Diencephalon (tissue), 1 donor: ENCODE results near the gene PAK1. TPM values are rescaled to one million over a fixed set of nuclear protein-coding genes. Genes with fewer than 3 reads are reported as not detected.

Experiments used
- total RNA-seq: library from RNA; depleted of rRNA; stranded (reverse); fragments of >200 nt; gene quantifications from one replicate; pipeline ENCODE4 v1.2.3, GENCODE V29; 2014

PAK1 gene
- 98.0 TPM for total RNA-seq

DNA sequence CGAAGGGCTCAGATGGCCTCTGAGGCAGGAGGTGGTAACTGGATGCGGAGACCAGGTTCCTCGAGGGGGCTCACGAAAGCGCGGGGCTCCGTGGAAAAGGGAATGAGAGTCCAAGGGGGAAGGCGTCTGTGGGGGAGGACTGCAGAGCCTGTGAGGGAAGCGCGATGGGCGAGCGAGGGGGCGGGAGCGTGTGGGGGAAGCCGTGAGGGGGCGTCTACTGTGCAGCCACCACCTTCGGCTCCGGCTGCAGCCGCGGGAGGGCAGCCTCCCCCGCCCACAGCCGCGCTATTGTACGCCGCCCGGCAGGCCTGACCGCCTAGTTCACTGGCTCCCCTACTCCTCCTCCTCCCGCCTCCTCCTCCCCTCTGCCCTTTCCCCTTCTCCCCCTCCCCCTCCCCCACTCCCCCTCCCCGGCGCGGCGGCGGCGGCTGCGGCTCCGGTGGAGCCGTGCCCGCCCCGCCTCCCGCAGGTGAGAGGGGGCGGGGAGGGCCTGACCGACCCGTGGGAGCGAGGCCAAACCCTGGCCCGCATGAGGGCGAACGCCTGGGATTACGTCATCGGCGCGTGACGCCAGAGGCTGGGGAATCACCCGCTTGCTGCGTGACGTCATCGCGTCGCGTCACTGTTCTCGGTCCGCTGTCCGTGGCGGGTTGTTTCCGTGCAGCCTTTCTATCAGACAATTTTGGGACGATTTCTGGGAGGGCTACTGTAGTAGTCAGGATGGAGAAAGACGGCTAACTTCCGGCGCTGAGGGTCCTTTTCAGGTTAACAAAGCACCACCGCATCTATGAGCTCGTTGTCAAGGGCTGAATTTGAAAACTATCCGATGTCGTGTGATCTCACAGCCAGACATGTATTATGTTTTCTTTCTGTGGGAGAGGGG is at the start of gene PAK1:
Gene PAK1, minus strand, starts transcription at position 294 of the 883 bp plus-strand sequence. CDS start 81,574 bp downstream, outside the sequence.

GRCh38 chr11:77301510-77301909 is 172.4 kb downstream of the PAK1 start, which contains the start of gene GDPD4:
Gene GDPD4, minus strand, starts transcription at chr11:77301686. Its CDS starts 16,549 bp downstream, at chr11:77285137.

Other genes starting within 250 kb of the PAK1 start
- not detected for gene GDPD4, start 172.4 kb downstream of the PAK1 start, total RNA-seq
- gene AQP11, start 115.9 kb upstream of the PAK1 start, total RNA-seq = 8.1 TPM
- gene CLNS1A, start 163.7 kb upstream of the PAK1 start, total RNA-seq = 161 TPM